ENCODE measurements around the gene ANXA6.

DNA sequence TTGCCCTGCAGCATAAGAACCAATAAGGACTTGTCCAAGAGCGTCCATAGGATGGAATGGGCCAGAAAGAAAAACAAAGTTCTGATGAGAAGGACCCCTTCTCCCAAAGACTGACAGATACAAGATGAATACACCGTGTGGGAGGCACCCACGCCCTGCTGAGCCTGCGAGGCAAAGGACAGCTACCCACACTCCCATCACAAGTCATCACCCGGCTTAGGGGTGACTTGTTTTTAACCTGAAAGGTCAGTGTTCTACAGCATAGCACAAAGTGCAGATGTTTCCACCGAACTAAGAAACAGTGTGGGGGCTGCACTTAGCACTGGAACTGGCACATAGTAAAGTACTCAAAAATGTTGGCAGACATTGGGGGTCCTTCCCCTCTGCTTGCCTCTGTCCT, 90.7 kb downstream of the ANXA6 start:
- TF ChIP-seq GATA1 (IDR thresholded peaks at IDR 0.05; ENCODE audit: low read depth, low read length) (no peak), POLR2A (IDR thresholded peaks at IDR 0.05; ENCODE audit: low read length) (no peak)
